ENCODE data around the gene ATP5F1A. TPM values are rescaled to one million over a fixed set of nuclear protein-coding genes. Genes with fewer than 3 reads are reported as not detected.

The ATP5F1A gene
- total RNA-seq, 6 donors from 2014 or later: 144 to 350 (median 266) TPM

- no peaks in the 10 kb centered on the region for H3K36me3 ChIP-seq
- H3K27me3 ChIP-seq: no peaks in the 10 kb centered on the region
- peak overlapping the region in 3 of 4 donors; percentile 6 to 88 (median 55) for H3K27ac ChIP-seq
- no peak for ATAC-seq (ENCODE audit: low FRiP score in 2 of 2)
- TF ChIP-seq POLR2AphosphoS5 (IDR thresholded peaks at IDR 0.05): no peak
- no peak for TF ChIP-seq EP300 (IDR thresholded peaks at IDR 0.05)
- TF ChIP-seq POLR2A (IDR thresholded peaks at IDR 0.05): no peak
- TF ChIP-seq CTCF (IDR thresholded peaks at IDR 0.05): no peak
- H3K4me3 ChIP-seq: no peak overlapping the region
- WGBS, 2 donors: 64 to 67% methylated on average over 4 of the region's 4 CpGs
- H3K4me1 ChIP-seq: peaks cover 25 to 56% (median 38%) of the 10 kb centered on the region in 4 donors
- no peak for DNase-seq
- H3K9me3 ChIP-seq: no peaks in the 10 kb centered on the region
These were observed 28.6 kb downstream of the ATP5F1A start for GRCh38 chr18:46069524-46069923.

- WGBS, 2 donors: 20 to 33% methylated on average over 1 of the region's 1 CpG
- Histone ChIP-seq H3K9me3 (no peaks in the 10 kb centered on the region), H3K27me3 (no peaks in the 10 kb centered on the region), H3K4me3 (no peak overlapping the region), H3K4me1 (peaks cover 25 to 50% (median 36%) of the 10 kb centered on the region in 4 donors), H3K27ac (peak overlapping the region in 2 of 4 donors; percentile 6 to 48), H3K36me3 (no peaks in the 10 kb centered on the region)
- TF ChIP-seq POLR2AphosphoS5 (IDR thresholded peaks at IDR 0.05) (no peak), POLR2A (IDR thresholded peaks at IDR 0.05) (no peak), EP300 (IDR thresholded peaks at IDR 0.05) (no peak), CTCF (IDR thresholded peaks at IDR 0.05) (no peak)
- DNase-seq (no peak), ATAC-seq (ENCODE audit: low FRiP score in 2 of 2) (no peak)
These were observed 29.3 kb downstream of the ATP5F1A start for GRCh38 chr18:46068763-46069162.

- DNase-seq: no peak
- 71 to 88% methylated on average over 5 of the region's 5 CpGs for WGBS, 2 donors
- ATAC-seq (ENCODE audit: low FRiP score in 2 of 2): no peak
These were observed 30.6 kb downstream of the ATP5F1A start for GRCh38 chr18:46067438-46068007.

GRCh38 chr18:46062781-46063180 is 35.3 kb downstream of the ATP5F1A start:
- DNase-seq: no peak
- Histone ChIP-seq H3K4me3 (no peak overlapping the region), H3K27ac (no peak overlapping the region), H3K9me3 (no peaks in the 10 kb centered on the region), H3K36me3 (no peaks in the 10 kb centered on the region), H3K27me3 (no peaks in the 10 kb centered on the region), H3K4me1 (no peaks in the 10 kb centered on the region)
- TF ChIP-seq CTCF (IDR thresholded peaks at IDR 0.05) (no peak), EP300 (IDR thresholded peaks at IDR 0.05) (no peak), POLR2AphosphoS5 (IDR thresholded peaks at IDR 0.05) (no peak), POLR2A (IDR thresholded peaks at IDR 0.05) (no peak)
- ATAC-seq (ENCODE audit: low FRiP score in 2 of 2): no peak
- 93 to 96% methylated on average over 5 of the region's 5 CpGs for WGBS, 2 donors

More at GRCh38 chr18:46067438-46068007, 30.6 kb downstream of the ATP5F1A start:
- Histone ChIP-seq H3K27ac (no peak overlapping the region), H3K9me3 (no peaks in the 10 kb centered on the region), H3K4me1 (peaks cover 17 to 38% (median 29%) of the 10 kb centered on the region in 4 donors), H3K27me3 (no peaks in the 10 kb centered on the region), H3K36me3 (no peaks in the 10 kb centered on the region), H3K4me3 (no peak overlapping the region)
- TF ChIP-seq POLR2A (IDR thresholded peaks at IDR 0.05) (no peak), CTCF (IDR thresholded peaks at IDR 0.05) (no peak), POLR2AphosphoS5 (IDR thresholded peaks at IDR 0.05) (no peak), EP300 (IDR thresholded peaks at IDR 0.05) (no peak)

- ATAC-seq (ENCODE audit: low FRiP score in 2 of 2) (no peak), DNase-seq (no peak)
- Histone ChIP-seq H3K36me3 (no peaks in the 10 kb centered on the region), H3K9me3 (no peaks in the 10 kb centered on the region), H3K4me1 (no peaks in the 10 kb centered on the region), H3K4me3 (no peak overlapping the region), H3K27ac (no peak overlapping the region), H3K27me3 (no peaks in the 10 kb centered on the region)
- TF ChIP-seq CTCF (IDR thresholded peaks at IDR 0.05): no peak
- TF ChIP-seq POLR2A (IDR thresholded peaks at IDR 0.05): no peak
- no peak for TF ChIP-seq POLR2AphosphoS5 (IDR thresholded peaks at IDR 0.05)
- TF ChIP-seq EP300 (IDR thresholded peaks at IDR 0.05): no peak
- 83 to 85% methylated on average over 1 of the region's 1 CpG for WGBS, 2 donors
These were observed 36.3 kb downstream of the ATP5F1A start for GRCh38 chr18:46061796-46062195.

Data from upper lobe of left lung (tissue), 6 donors.